ENCODE data around the gene PAXIP1. TPM values are rescaled to one million over a fixed set of nuclear protein-coding genes. Genes with fewer than 3 reads are reported as not detected.

PAXIP1 gene, protein sequence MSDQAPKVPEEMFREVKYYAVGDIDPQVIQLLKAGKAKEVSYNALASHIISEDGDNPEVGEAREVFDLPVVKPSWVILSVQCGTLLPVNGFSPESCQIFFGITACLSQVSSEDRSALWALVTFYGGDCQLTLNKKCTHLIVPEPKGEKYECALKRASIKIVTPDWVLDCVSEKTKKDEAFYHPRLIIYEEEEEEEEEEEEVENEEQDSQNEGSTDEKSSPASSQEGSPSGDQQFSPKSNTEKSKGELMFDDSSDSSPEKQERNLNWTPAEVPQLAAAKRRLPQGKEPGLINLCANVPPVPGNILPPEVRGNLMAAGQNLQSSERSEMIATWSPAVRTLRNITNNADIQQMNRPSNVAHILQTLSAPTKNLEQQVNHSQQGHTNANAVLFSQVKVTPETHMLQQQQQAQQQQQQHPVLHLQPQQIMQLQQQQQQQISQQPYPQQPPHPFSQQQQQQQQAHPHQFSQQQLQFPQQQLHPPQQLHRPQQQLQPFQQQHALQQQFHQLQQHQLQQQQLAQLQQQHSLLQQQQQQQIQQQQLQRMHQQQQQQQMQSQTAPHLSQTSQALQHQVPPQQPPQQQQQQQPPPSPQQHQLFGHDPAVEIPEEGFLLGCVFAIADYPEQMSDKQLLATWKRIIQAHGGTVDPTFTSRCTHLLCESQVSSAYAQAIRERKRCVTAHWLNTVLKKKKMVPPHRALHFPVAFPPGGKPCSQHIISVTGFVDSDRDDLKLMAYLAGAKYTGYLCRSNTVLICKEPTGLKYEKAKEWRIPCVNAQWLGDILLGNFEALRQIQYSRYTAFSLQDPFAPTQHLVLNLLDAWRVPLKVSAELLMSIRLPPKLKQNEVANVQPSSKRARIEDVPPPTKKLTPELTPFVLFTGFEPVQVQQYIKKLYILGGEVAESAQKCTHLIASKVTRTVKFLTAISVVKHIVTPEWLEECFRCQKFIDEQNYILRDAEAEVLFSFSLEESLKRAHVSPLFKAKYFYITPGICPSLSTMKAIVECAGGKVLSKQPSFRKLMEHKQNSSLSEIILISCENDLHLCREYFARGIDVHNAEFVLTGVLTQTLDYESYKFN
- total RNA-seq (2014; rRNA removed) = 8.1 and 15.3 TPM in 2 replicates
- Bru-seq, nascent RNA = percentile 73 among the genes with signal in this experiment
- percentile 75 among the genes with signal in this experiment for BruChase-seq, experiment 1, labeled RNA remaining after a 6-hour chase
- BruChase-seq, experiment 2, labeled RNA remaining after a 2-hour chase = percentile 74 among the genes with signal in this experiment
- long read RNA-seq, partial matches to known transcripts = 14 of 31 reads
- long read RNA-seq, other reads (novel, unspliced or antisense) = 14 of 31 reads

DNA sequence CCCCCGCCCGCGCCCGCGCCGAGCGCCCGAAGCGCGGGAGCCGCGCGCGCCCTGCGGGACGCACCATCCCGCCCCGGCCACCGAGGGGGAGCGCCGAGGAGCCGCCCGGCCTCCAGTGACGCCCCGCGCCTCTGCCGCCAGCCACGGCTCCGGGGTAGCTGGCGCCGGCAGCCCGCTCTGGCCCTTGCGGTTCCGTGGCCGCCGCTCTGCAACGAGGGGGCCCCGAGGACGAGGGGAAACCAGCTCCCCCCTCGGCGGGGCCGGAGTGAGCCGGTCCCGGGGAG is at the start of gene PAXIP1:
PAXIP1 (minus strand) TSS at position 33 of the 284 bp plus-strand sequence. CDS start 195 bp downstream, outside the sequence.
- CTCF ChIA-PET = no interaction called here

DNA sequence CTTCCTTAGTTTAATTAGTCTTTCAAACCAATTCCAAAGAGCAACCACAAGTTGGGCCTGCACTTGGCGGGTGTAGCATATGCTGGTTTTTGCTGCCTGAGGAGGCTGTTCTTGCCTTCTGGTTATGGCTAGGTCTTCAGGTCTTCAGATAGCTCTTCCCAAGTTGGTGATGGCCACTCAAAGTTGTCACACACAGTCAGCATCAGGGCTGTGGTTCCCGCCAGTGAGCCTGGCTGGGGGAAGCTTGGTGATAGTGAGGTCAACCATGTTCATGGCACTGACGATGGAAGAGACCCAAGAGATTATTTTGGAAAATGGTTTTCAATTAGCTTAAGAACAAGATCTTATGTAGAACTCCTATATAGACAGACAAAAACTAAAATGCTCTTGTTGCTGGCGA is 48.4 kb upstream of the PAXIP1 start:
- H3F3A ChIP-seq (ENCODE audit: low read length, unreplicated experiment) = no peaks in the 10 kb centered on the region
- ATAC-seq = no peak
- H4K20me1 ChIP-seq (ENCODE audit: low read length) = no peaks in the 10 kb centered on the region
- no peak overlapping the region for H3K9ac ChIP-seq (ENCODE audit: low read length)
- H3K9me3 ChIP-seq (ENCODE audit: low read length) = no peaks in the 10 kb centered on the region
- TF ChIP-seq EZH2 (IDR thresholded peaks at IDR 0.05; ENCODE audit: low read length, unreplicated experiment) = no peak
- TF ChIP-seq, protein P1, sequence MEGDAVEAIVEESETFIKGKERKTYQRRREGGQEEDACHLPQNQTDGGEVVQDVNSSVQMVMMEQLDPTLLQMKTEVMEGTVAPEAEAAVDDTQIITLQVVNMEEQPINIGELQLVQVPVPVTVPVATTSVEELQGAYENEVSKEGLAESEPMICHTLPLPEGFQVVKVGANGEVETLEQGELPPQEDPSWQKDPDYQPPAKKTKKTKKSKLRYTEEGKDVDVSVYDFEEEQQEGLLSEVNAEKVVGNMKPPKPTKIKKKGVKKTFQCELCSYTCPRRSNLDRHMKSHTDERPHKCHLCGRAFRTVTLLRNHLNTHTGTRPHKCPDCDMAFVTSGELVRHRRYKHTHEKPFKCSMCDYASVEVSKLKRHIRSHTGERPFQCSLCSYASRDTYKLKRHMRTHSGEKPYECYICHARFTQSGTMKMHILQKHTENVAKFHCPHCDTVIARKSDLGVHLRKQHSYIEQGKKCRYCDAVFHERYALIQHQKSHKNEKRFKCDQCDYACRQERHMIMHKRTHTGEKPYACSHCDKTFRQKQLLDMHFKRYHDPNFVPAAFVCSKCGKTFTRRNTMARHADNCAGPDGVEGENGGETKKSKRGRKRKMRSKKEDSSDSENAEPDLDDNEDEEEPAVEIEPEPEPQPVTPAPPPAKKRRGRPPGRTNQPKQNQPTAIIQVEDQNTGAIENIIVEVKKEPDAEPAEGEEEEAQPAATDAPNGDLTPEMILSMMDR (conservative IDR thresholded peaks at IDR 0.05; ENCODE audit: low read depth, low read length) = no peak
- H3K36me3 ChIP-seq (ENCODE audit: low read depth, low read length) = no peaks in the 10 kb centered on the region
- H3K27me3 ChIP-seq (ENCODE audit: low read length) = peaks cover 20% of the 10 kb centered on the region; the same call in 1 of the 2 replicates
- H2AFZ ChIP-seq (ENCODE audit: low read length) = no peak overlapping the region
- no peaks in the 10 kb centered on the region for H3K4me1 ChIP-seq (ENCODE audit: insufficient read depth, low read length)
- POLR2A ChIA-PET (ENCODE audit: unreplicated experiment) = no interaction called here
- no peak for DNase-seq
- no peak overlapping the region for H3K4me2 ChIP-seq (ENCODE audit: low read length)
- no peak overlapping the region for H3K27ac ChIP-seq (ENCODE audit: low read length)
- CTCF ChIA-PET = no interaction called here
- no peaks in the 10 kb centered on the region for H3K79me2 ChIP-seq (ENCODE audit: low read length)
- BruUV-seq (replicated peaks) = no TSS peak
- H3K9me2 ChIP-seq (replicated peaks; ENCODE audit: low read length) = no peaks in the 10 kb centered on the region
- intact Hi-C loops (cut with micrococcal nuclease) = no loop called here
- no peak overlapping the region for H3K4me3 ChIP-seq (ENCODE audit: low read length)

More for the DNA sequence above, at the start of gene PAXIP1:
- Histone ChIP-seq H3K9me3 (ENCODE audit: low read length) (no peaks in the 10 kb centered on the region), H3K4me2 (ENCODE audit: low read length) (peak within 1 kb of the TSS; percentile 94), H2AFZ (ENCODE audit: low read length) (peak within 1 kb of the TSS; percentile 93), H3K27ac (ENCODE audit: low read length) (peak within 1 kb of the TSS; percentile 65), H3K9me2 (replicated peaks; ENCODE audit: low read length) (no peaks in the 10 kb centered on the region), H3K79me2 (ENCODE audit: low read length) (peaks cover 50% of the 10 kb centered on the region), H3K9ac (ENCODE audit: low read length) (peak within 1 kb of the TSS; percentile 98), H3K36me3 (ENCODE audit: low read depth, low read length) (peaks cover under 1% of the 10 kb centered on the region), H4K20me1 (ENCODE audit: low read length) (no peaks in the 10 kb centered on the region), H3K27me3 (ENCODE audit: low read length) (no peaks in the 10 kb centered on the region), H3K4me1 (ENCODE audit: insufficient read depth, low read length) (peaks cover 10% of the 10 kb centered on the region), H3K4me3 (ENCODE audit: low read length) (peak within 1 kb of the TSS; percentile 86), H3F3A (ENCODE audit: low read length, unreplicated experiment) (no peaks in the 10 kb centered on the region)
- POLR2A ChIA-PET (ENCODE audit: unreplicated experiment) = interaction anchor here (0.6 kb wide), 1 partner anchor 33 kb away, joined by 17 read pairs; no protein-coding TSS in a partner anchor
- intact Hi-C loops (cut with micrococcal nuclease) = loop anchor here (2.0 to 10.0 kb wide), 4 partner anchors 162 to 344 kb away; partner anchors contain the start of gene INSIG1
- ATAC-seq (peak; percentile 59), DNase-seq (peak; percentile 41)
- no TSS peak for BruUV-seq (replicated peaks)
- TF ChIP-seq EZH2 (IDR thresholded peaks at IDR 0.05; ENCODE audit: low read length, unreplicated experiment) (no peak), EZH2phosphoT487 (IDR thresholded peaks at IDR 0.05; ENCODE audit: borderline replicate concordance, low read length) (no peak)
- TF ChIP-seq, protein P1 (conservative IDR thresholded peaks at IDR 0.05; ENCODE audit: low read depth, low read length) = no peak

All from PC-3 (cell line).